A549 treated with ZK216348 at 1 μM for 4 hours (cell line): ENCODE results near the gene COPS8. TPM values are rescaled to one million over a fixed set of nuclear protein-coding genes. Genes with fewer than 3 reads are reported as not detected.

Experiments
- total RNA-seq: library from RNA; stranded (reverse); fragments of 200-300 nt; extraction: Qiagen RNA extraction; gene quantifications from 5 replicates; pipeline ENCODE4 v1.2.3, GENCODE V29; 2022; ENCODE audit warnings: low read depth

Gene COPS8
- total RNA-seq = 114 to 193 TPM (median 122 TPM) in 5 replicates

GRCh38 chr2:237085248-237086221, at the start of gene COPS8:
Gene COPS8 (plus strand): TSS chr2:237085889. CDS start chr2:237085965, 76 bp downstream.

